H1 (cell line): ENCODE measurements around the gene HIP1. TPM values are rescaled to one million over a fixed set of nuclear protein-coding genes. Genes with fewer than 3 reads are reported as not detected.

Source experiments
- CTCF ChIA-PET: fragments of 300-600 bp; sonication (Branson Sonifier 250); formaldehyde crosslinking; loops from one replicate; lab custom pipeline; 2021; ENCODE audit not compliant: partially characterized antibody; lab: Charles Lee
- POLR2A ChIA-PET: fragments of 300-600 bp; sonication (Branson Sonifier 250); formaldehyde crosslinking; loops from one replicate; lab custom pipeline; 2021; ENCODE audit warnings: inconsistent platforms; ENCODE audit not compliant: partially characterized antibody; lab: Charles Lee
- DNase-seq, 2 experiments: peaks; one replicate each; pipeline versions ENCODE4 v3.0.0 to v3.0.0-alpha.2; 2010 to 2022; ENCODE audit warnings: low spot score in 2 of 2, low read depth in 1 of 2, mixed read lengths in 1 of 2
- FAIRE-seq: peaks from 2 replicates; lab custom pipeline; 2011; peaks lifted over from hg19 to GRCh38; lab: Jason Lieb, UNC
- H2AFZ ChIP-seq: 2 replicates; pipeline ENCODE4 v1.8.1; 2012; ENCODE audit warnings: low read length, inconsistent platforms
- H2AK5ac ChIP-seq: 2 replicates; pipeline ENCODE4 v1.6.1; 2013; ENCODE audit warnings: low read depth, low read length
- H2BK120ac ChIP-seq: replicated peaks from 2 replicates; pipeline ENCODE3; 2013; ENCODE audit warnings: low read depth, low read length, inconsistent platforms
- H2BK12ac ChIP-seq: 2 replicates; pipeline ENCODE4 v1.6.1; 2013; ENCODE audit warnings: low read depth, low read length
- H2BK15ac ChIP-seq: 2 replicates; pipeline ENCODE4 v1.6.1; 2013; ENCODE audit warnings: low read length
- H2BK20ac ChIP-seq: 2 replicates; pipeline ENCODE4 v1.6.1; 2013; ENCODE audit warnings: low read length
- H2BK5ac ChIP-seq: 2 replicates; pipeline ENCODE4 v1.6.1; 2013; ENCODE audit warnings: low read depth, low read length
- H3K14ac ChIP-seq: 2 replicates; pipeline ENCODE4 v1.6.1; 2013; ENCODE audit warnings: inconsistent platforms; ENCODE audit not compliant: insufficient read length
- H3K18ac ChIP-seq: 2 replicates; pipeline ENCODE4 v1.6.1; 2013; ENCODE audit warnings: low read length; ENCODE audit errors: extremely low read depth
- H3K23ac ChIP-seq: 2 replicates; pipeline ENCODE4 v1.6.1; 2013; ENCODE audit warnings: inconsistent platforms; ENCODE audit not compliant: insufficient read length
- H3K23me2 ChIP-seq: 2 replicates; pipeline ENCODE4 v1.6.1; 2013; ENCODE audit warnings: low read depth, low read length
- H3K27ac ChIP-seq: 2 replicates; pipeline ENCODE4 v1.6.1; 2011; ENCODE audit warnings: low read depth, low read length, inconsistent platforms
- H3K27me3 ChIP-seq, 4 experiments: replicated peaks in 1 of 4; 1 replicate in 1 of 4; 2 replicates in 3 of 4; pipeline versions ENCODE4 v1.6.1 to v1.8.1; 2011 to 2013; ENCODE audit warnings: low read length in 3 of 4, mild to moderate bottlenecking in 3 of 4, inconsistent platforms in 2 of 4, mixed read lengths in 2 of 4, moderate library complexity in 1 of 4; ENCODE audit not compliant: control insufficient read depth in 3 of 4, insufficient read depth in 3 of 4; ENCODE audit errors: extremely low read depth in 1 of 4
- H3K36me3 ChIP-seq, 4 experiments: 2 replicates each; pipeline versions ENCODE4 v1.6.1 to v1.8.1; 2011 to 2013; ENCODE audit warnings: mild to moderate bottlenecking in 4 of 4, low read length in 3 of 4, moderate library complexity in 2 of 4, control low read depth in 1 of 4, inconsistent platforms in 1 of 4; ENCODE audit not compliant: insufficient read depth in 4 of 4, control insufficient read depth in 2 of 4
- H3K4ac ChIP-seq: replicated peaks from 2 replicates; pipeline ENCODE3; 2013; ENCODE audit warnings: low read length, low read depth, mixed read lengths, inconsistent platforms; ENCODE audit not compliant: insufficient read length
- H3K4me1 ChIP-seq, 4 experiments: replicated peaks in 1 of 4; 1 replicate in 1 of 4; 2 replicates in 3 of 4; pipeline versions ENCODE4 v1.6.1 to v1.8.1; 2011 to 2013; ENCODE audit warnings: low read length in 3 of 4, inconsistent platforms in 2 of 4, mixed read lengths in 1 of 4; ENCODE audit not compliant: insufficient read depth in 4 of 4, control insufficient read depth in 3 of 4
- H3K4me2 ChIP-seq, 2 experiments: 2 replicates each; pipeline versions ENCODE4 v1.6.1 to v1.8.1; 2011 to 2013; ENCODE audit warnings: low read depth in 2 of 2, low read length in 2 of 2, control low read depth in 1 of 2, inconsistent platforms in 1 of 2, mild to moderate bottlenecking in 1 of 2; ENCODE audit not compliant: insufficient read depth in 1 of 2
- H3K4me3 ChIP-seq, 4 experiments: fragments of 200-600, 300-600 bp in 1 of 4; sonication (generic), shearing (Covaris generic), sonication (Bioruptor Twin) in 1 of 4; 2 replicates each; pipeline versions ENCODE4 v1.5.1 to v1.8.1; 2011 to 2016; ENCODE audit warnings: low read length in 4 of 4, low read depth in 3 of 4, control low read depth in 2 of 4, inconsistent platforms in 2 of 4, mild to moderate bottlenecking in 2 of 4, mixed read lengths in 1 of 4, moderate library complexity in 1 of 4; ENCODE audit not compliant: insufficient read depth in 2 of 4; ENCODE audit errors: extremely low read depth in 1 of 4
- H3K56ac ChIP-seq: replicated peaks from 2 replicates; pipeline ENCODE3; 2013; ENCODE audit warnings: low read depth, mild to moderate bottlenecking, mixed read lengths, low read length, inconsistent platforms; ENCODE audit not compliant: insufficient read length
- H3K79me1 ChIP-seq: 2 replicates; pipeline ENCODE4 v1.6.1; 2013; ENCODE audit warnings: low read depth, low read length, control low read depth
- H3K79me2 ChIP-seq, 2 experiments: 2 replicates each; pipeline versions ENCODE4 v1.6.1 to v1.8.1; 2012 to 2013; ENCODE audit warnings: low read length in 2 of 2, mild to moderate bottlenecking in 2 of 2, inconsistent platforms in 1 of 2; ENCODE audit not compliant: insufficient read depth in 2 of 2, control insufficient read depth in 1 of 2
- H3K9ac ChIP-seq, 4 experiments: replicated peaks in 1 of 4; 1 replicate in 1 of 4; 2 replicates in 3 of 4; pipeline versions ENCODE4 v1.6.1 to v1.8.1; 2011 to 2013; ENCODE audit warnings: low read depth in 3 of 4, low read length in 3 of 4, control low read depth in 2 of 4, mild to moderate bottlenecking in 2 of 4, moderate library complexity in 2 of 4, inconsistent platforms in 1 of 4; ENCODE audit errors: extremely low read depth in 1 of 4
- H3K9me3 ChIP-seq, 2 experiments: 2 replicates each; pipeline versions ENCODE4 v1.6.1 to v1.8.1; 2012 to 2013; ENCODE audit warnings: mild to moderate bottlenecking in 2 of 2, moderate library complexity in 2 of 2, control low read depth in 1 of 2, inconsistent platforms in 1 of 2, low read depth in 1 of 2, low read length in 1 of 2, mixed read lengths in 1 of 2; ENCODE audit not compliant: insufficient read depth in 2 of 2
- H4K20me1 ChIP-seq, 2 experiments: replicated peaks in 1 of 2; 2 replicates each; pipeline versions ENCODE3 to v1.8.1; 2011 to 2013; ENCODE audit warnings: inconsistent platforms in 2 of 2, low read length in 2 of 2, mild to moderate bottlenecking in 1 of 2; ENCODE audit not compliant: insufficient read depth in 2 of 2, control insufficient read depth in 1 of 2
- H4K5ac ChIP-seq: 2 replicates; pipeline ENCODE4 v1.6.1; 2013; ENCODE audit warnings: low read length, low read depth, mixed read lengths, inconsistent platforms; ENCODE audit not compliant: insufficient read length
- H4K8ac ChIP-seq: 2 replicates; pipeline ENCODE4 v1.8.0; 2013; ENCODE audit warnings: mild to moderate bottlenecking, moderate library complexity, low read length, inconsistent platforms; ENCODE audit not compliant: insufficient read depth; ENCODE audit errors: extremely low read depth
- H4K91ac ChIP-seq: replicated peaks from 2 replicates; pipeline ENCODE3; 2013; ENCODE audit warnings: low read length, mixed read lengths, inconsistent platforms; ENCODE audit not compliant: insufficient read length
- CHD1 ChIP-seq: IDR thresholded peaks from 2 replicates; pipeline ENCODE4 v1.6.1; 2012; ENCODE audit warnings: low read depth, low read length, improper control_type of control experiment
- JUND ChIP-seq: IDR thresholded peaks from 2 replicates; pipeline ENCODE4 v1.6.1; 2011; ENCODE audit warnings: mild to moderate bottlenecking, improper control_type of control experiment, low read length
- POLR2A ChIP-seq, 2 experiments: IDR thresholded peaks; 1 replicate in 1 of 2; 2 replicates in 1 of 2; pipeline ENCODE4 v1.6.1; 2011; ENCODE audit warnings: low read depth in 2 of 2, low read length in 2 of 2, mild to moderate bottlenecking in 2 of 2; ENCODE audit errors: control extremely low read depth in 1 of 2
- RFX5 ChIP-seq: IDR thresholded peaks from 2 replicates; pipeline ENCODE4 v1.6.1; 2011; ENCODE audit warnings: low read depth, low read length, improper control_type of control experiment, borderline replicate concordance
- SRF ChIP-seq: IDR thresholded peaks from 2 replicates; pipeline ENCODE4 v1.6.1; 2011; ENCODE audit warnings: mild to moderate bottlenecking, low read depth, low read length, moderate library complexity
- SUZ12 ChIP-seq: fragments of 200-600 bp; sonication (generic); IDR thresholded peaks from 2 replicates; pipeline ENCODE4 v1.6.1; 2012; ENCODE audit warnings: mild to moderate bottlenecking, inconsistent platforms, low read length, moderate library complexity, mixed read lengths
- TAF7 ChIP-seq: optimal IDR thresholded peaks from 2 replicates; pipeline ENCODE3; 2011; ENCODE audit warnings: low read depth, mild to moderate bottlenecking, inconsistent platforms, low read length, moderate library complexity, borderline replicate concordance
- TBP ChIP-seq: IDR thresholded peaks from 2 replicates; pipeline ENCODE4 v1.6.1; 2011; ENCODE audit warnings: low read depth, low read length, improper control_type of control experiment
- WGBS, 2 experiments: shearing (Covaris generic) in 1 of 2; methylation state at CpG; one replicate each; pipeline versions ENCODE4 v1.1.6 to v1.1.7; 2013 to 2015; ENCODE audit warnings: low lambda C conversion rate in 2 of 2, mixed read lengths in 2 of 2, inconsistent platforms in 1 of 2, low coverage in 1 of 2, missing lambda C conversion rate in 1 of 2; ENCODE audit not compliant: insufficient replicate concordance in 2 of 2, insufficient coverage in 1 of 2, insufficient read length in 1 of 2; ENCODE audit errors: extremely low coverage in 1 of 2, missing lambda C conversion rate in 1 of 2; 5-methylcytosine and 5-hydroxymethylcytosine counted together
- polyA plus RNA-seq, 7 experiments: library from polyadenylated mRNA; depleted of rRNA in 3 of 7; stranded (reverse) in 5 of 7; unstranded in 2 of 7; fragments of >200 nt in 5 of 7; fragments of 200-250 nt in 2 of 7; gene quantifications; 1 replicate in 5 of 7; 2 replicates in 1 of 7; 4 replicates in 1 of 7; pipeline versions ENCODE4 v1.2.1 to v1.2.3, GENCODE V29; 2011 to 2013; ENCODE audit warnings: missing spikeins in 2 of 7, mixed read lengths in 2 of 7
- total RNA-seq: library from RNA; stranded (reverse); fragmentation: NEBNext Ultra II Directional; extraction: Animal tissue kit (Norgen Biotek cat#: 25700); gene quantifications from 2 replicates; pipeline ENCODE4 v1.2.1, GENCODE V29; 2021
- TF ChIP-seq, protein P1 (sequence below): IDR thresholded peaks from 2 replicates; pipeline ENCODE4 v1.6.1; 2012; ENCODE audit warnings: low read length, inconsistent platforms
- TF ChIP-seq, protein P2 (sequence below): IDR thresholded peaks from 2 replicates; pipeline ENCODE4 v1.6.1; 2011; ENCODE audit warnings: low read depth, mild to moderate bottlenecking, low read length; ENCODE audit not compliant: insufficient read depth

HIP1 gene
- total and polyA plus RNA-seq, 2 of the 8 experiments (the other 6 are each of a cell fraction or from before 2014, with no cell fraction given), result 51.8 to 108 TPM

DNA sequence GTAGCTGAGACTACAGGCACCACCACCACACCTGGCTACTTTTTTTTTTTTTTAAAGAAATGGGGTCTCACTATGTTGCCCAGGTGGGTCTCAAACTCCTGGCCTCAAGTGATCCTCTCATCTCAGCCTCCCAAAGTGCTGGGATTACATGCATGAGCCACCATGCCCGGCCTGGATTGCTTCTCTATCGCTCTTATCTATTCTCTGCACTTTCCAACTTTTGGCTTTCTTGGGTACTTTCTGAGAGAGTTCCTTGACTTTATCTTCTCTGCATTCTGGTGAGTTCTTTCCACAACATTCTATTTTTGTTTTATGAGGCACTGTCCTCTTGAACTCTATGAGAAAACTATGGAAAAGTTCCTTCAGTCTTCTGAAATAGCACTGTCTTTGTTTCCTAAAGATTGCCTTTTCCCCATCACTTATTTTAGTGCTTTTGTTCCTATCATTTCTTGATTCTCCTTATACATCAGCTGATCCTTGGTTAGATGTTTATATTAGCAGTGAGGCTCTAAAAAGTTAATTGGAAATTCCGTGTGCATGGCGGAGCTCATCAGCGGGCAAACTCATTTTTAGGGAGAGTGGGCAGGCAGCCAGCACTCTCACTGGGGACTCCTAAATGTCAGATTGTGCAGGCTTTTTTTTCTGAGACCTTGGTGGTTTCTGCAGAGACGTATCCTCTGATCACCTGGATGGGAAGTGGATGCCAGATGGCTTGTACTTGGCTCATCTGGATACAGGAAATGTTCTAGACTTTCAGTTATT, 43.9 kb downstream of the HIP1 start:
- Histone ChIP-seq H4K8ac (no peak overlapping the region), H4K91ac (no peak overlapping the region), H3K79me1 (no peaks in the 10 kb centered on the region), H3K27me3 (no peaks in the 10 kb centered on the region), H3K79me2 (no peaks in the 10 kb centered on the region), H4K5ac (no peak overlapping the region), H3K18ac (no peak overlapping the region), H3K4me1 (peaks cover 0 to 1% (median 0%) of the 10 kb centered on the region in 4 experiments; a peak in 1 of 7 replicates), H2AFZ (no peak overlapping the region), H4K20me1 (no peaks in the 10 kb centered on the region), H3K9ac (no peak overlapping the region), H2AK5ac (no peak overlapping the region), H3K27ac (no peak overlapping the region), H2BK120ac (no peak overlapping the region), H2BK15ac (no peak overlapping the region), H2BK12ac (no peak overlapping the region), H3K23me2 (no peaks in the 10 kb centered on the region), H3K4me2 (no peak overlapping the region), H2BK20ac (no peak overlapping the region), H3K56ac (no peak overlapping the region), H3K36me3 (no peaks in the 10 kb centered on the region), H3K23ac (no peak overlapping the region), H3K4ac (no peak overlapping the region), H3K4me3 (no peak overlapping the region), H2BK5ac (no peak overlapping the region), H3K9me3 (no peaks in the 10 kb centered on the region), H3K14ac (no peak overlapping the region)
- no peak for DNase-seq
- 91% methylated on average over 6 of the region's 6 CpGs; no CpG with 5 or more reads in 1 of the 2 experiments for WGBS, 2 experiments
- ChIA-PET POLR2A (no interaction called here), CTCF (interaction anchor here (0.9 to 1.0 kb wide), 2 partner anchors 16 to 23 kb away, joined by 3 read pairs; no protein-coding TSS in a partner anchor)
- no peak for FAIRE-seq
- TF ChIP-seq, protein P1, sequence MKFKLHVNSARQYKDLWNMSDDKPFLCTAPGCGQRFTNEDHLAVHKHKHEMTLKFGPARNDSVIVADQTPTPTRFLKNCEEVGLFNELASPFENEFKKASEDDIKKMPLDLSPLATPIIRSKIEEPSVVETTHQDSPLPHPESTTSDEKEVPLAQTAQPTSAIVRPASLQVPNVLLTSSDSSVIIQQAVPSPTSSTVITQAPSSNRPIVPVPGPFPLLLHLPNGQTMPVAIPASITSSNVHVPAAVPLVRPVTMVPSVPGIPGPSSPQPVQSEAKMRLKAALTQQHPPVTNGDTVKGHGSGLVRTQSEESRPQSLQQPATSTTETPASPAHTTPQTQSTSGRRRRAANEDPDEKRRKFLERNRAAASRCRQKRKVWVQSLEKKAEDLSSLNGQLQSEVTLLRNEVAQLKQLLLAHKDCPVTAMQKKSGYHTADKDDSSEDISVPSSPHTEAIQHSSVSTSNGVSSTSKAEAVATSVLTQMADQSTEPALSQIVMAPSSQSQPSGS, result no peak
- TF ChIP-seq RFX5 (no peak), TBP (no peak), TAF7 (no peak), CHD1 (no peak), JUND (no peak), SRF (no peak), SUZ12 (no peak), POLR2A (IDR thresholded peaks at IDR 0.05; ENCODE audit: control extremely low read depth in 1 of 2, low read depth in 2 of 2, low read length in 2 of 2) (no peak)
- TF ChIP-seq, protein P2, sequence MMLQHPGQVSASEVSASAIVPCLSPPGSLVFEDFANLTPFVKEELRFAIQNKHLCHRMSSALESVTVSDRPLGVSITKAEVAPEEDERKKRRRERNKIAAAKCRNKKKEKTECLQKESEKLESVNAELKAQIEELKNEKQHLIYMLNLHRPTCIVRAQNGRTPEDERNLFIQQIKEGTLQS, result no peak
